NCI-H1436 (cell line): ENCODE results near the gene PCSK6.
"Not testable (repeated sequence)": the region's sequence is repeated elsewhere in the genome, so short reads cannot be mapped to it uniquely, and the experiment has no call there.

ENCODE experiments used
- DNase-seq: peaks from one replicate; lab custom pipeline; 2025; lab: John Stamatoyannopoulos, UW

PCSK6 gene

DNA sequence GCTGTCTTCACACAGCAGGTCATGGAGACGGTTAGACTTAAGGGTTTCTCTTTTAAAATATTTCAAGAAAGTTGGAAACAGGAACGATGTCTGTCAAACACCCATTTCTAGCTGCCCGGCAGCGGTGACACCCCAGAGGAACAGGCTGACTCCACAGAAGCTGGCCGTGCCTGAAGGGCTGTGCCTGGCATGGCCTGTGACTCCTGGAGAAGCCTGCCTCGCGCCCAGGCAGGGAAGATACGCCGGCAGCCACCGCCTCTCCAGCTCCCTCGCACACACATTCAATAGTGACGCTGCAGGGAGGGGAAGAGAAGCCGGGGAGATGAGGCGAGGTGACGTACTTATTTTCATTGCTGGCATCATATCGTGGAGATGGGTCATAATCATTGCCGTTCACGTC is 59.9 kb downstream of the PCSK6 start:
- DNase-seq = no peak

- no peak for DNase-seq
Observed at GRCh38 chr15:101429191-101429590, 60.3 kb downstream of the PCSK6 start.

GRCh38 chr15:101428758-101429157 is 60.7 kb downstream of the PCSK6 start:
- no peak for DNase-seq

DNA sequence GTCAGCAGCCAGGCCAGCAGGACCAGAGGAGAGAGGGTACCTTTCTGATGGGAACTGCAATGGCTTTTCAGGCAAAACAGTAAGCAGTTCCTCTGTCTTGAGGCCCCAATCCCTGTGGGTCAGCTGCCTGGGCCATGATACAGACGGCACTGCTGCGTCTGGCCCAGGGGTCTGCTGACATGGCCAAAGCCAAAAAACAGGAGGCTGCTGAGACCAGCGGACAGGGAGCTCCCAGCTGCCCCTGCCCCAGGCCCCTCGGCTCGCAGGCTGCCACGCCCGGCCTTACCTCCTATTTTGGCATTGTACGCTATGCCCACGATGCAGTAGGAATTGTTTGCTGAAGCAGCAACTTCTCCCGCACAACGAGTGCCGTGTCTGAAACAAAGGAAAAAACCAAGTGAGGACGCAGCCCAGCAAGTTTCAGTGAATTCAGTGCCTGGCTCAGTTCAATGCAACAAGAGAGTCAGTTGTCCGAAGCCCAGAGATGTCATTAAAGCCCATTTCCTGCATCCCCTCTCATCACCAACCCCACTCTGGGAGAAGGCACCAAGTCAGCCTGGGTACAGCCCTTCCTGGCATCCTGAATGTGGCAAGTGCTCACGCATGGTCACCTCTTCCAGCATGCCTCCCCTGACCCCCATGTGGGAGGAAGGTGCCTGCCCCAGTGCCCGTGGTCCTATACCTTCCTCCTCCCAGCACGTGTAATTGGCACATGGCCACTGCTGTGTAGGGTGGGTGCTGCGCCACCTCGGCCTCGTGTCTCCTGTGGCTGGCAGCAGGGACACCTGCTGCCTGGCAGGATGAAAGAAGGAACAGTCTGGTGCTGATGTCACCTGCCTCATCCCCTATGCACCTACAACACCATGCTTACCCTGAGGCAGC is 61.7 kb downstream of the PCSK6 start:
- DNase-seq = no peak

DNA sequence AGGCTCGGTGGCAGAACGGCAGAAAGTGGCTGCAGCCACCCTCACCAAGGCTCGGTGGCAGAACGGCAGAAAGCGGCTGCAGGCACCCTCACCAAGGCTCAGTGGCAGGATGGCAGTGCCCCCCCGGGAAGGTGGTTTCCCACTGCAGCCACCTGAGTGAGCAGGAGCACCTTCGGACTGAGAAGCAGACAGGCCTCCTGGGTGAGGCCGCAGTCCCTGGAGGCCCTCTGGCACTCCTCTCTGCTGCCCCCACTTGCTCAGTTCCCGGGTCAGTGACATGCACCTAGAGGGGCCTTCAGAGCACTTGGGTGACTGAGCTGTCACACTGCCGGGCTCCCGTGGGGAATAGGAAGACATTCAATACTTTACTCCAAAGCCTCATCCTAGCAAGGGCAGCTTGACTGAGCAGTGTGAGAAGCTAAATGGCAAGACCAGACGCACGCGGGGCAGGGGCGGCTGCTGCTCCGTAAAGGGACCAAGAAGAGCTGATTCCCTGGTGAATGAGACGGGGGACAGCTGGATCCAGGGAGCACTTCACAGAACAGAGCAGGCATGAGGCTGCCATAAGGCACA is 62.7 kb downstream of the PCSK6 start:
- no peak for DNase-seq

- DNase-seq = no peak
Observed at GRCh38 chr15:101425787-101426365, 63.6 kb downstream of the PCSK6 start.

DNA sequence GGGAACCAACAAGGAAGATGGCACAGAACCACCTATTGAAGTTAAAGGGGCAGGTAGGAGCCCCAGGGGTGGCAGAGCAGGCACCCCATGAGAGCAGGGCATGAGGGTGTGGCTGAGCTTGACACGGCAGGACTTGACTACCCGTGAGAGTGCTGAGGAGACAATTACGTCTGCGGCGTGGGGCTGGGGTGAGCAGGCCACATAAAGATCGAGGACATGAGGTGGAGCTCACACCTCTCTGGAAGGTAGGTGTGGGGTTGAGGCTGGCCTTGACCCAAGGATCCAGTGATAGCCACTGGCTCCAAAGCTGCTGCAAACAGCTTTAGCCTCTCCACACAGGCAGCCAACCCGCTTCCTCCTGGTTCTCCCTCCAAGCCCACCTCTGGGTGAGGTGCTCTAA is 64.5 kb downstream of the PCSK6 start:
- DNase-seq = no peak

GRCh38 chr15:101420232-101420631 is 69.3 kb downstream of the PCSK6 start:
- no peak for DNase-seq

GRCh38 chr15:101416475-101416874 is 73.0 kb downstream of the PCSK6 start:
- DNase-seq = not testable (repeated sequence)

DNA sequence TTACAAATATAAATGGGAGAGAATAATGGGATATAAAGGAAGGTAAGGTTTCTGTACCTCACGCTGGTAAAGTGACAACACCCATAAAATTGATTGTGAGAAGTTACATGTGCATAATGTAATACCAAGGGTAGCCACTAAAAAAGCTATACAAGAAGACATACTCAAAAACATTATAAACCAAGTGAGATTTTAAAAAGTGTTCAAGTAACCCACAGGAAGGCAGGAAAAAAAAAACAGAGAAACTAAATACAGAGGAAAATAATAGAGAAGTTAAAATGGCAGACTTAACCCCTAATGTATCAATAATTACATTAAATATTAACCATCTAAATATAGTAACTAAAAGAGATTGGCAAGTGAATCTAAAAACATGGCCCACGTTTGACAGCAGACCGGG is 76.3 kb downstream of the PCSK6 start:
- DNase-seq = no peak

- no peak for DNase-seq
Observed at GRCh38 chr15:101411581-101411980, 77.9 kb downstream of the PCSK6 start.

- no peak for DNase-seq
Observed at GRCh38 chr15:101411085-101411484, 78.4 kb downstream of the PCSK6 start.

DNA sequence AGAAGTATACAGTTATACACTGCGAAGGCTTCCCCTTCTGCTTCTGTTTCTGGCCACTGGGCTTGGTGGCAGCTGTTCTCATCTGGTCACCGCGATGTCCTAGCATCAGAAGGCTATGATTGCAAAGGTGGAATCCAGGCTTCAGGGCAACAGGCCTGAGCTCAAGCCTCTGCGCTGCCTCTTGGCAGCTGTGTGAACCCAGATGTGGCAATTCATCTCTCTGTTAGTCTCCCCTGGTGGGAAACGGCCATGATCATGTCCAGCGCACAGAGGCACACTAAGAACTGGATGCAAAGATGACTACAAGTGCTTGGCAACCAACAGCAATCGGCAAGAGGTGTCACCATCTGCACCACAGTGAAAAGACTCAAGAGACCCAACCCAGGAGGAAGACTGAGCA is 78.9 kb downstream of the PCSK6 start:
- no peak for DNase-seq

GRCh38 chr15:101409621-101410020 is 79.9 kb downstream of the PCSK6 start:
- DNase-seq = no peak

- no peak for DNase-seq
Observed at GRCh38 chr15:101407966-101408775, 81.3 kb downstream of the PCSK6 start.

DNA sequence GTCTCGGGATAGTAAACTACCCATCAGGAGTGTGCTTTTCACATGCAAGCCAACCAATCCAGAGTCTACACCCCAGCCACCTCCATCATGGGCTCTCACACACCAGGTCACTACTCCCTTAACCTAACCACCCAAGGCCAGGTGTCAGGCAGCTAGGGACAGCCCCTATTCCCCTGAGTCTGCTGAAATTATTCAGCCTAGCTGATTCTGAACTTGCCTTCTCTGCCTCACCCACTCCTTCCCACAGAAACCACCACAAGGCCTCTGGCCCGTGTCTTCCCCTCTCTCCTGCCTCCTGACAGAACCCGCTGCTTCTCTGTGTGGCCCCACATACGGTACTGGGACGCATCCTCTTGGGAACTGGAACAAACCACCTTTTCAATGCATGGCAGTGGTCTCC is 82.1 kb downstream of the PCSK6 start:
- DNase-seq = no peak

DNA sequence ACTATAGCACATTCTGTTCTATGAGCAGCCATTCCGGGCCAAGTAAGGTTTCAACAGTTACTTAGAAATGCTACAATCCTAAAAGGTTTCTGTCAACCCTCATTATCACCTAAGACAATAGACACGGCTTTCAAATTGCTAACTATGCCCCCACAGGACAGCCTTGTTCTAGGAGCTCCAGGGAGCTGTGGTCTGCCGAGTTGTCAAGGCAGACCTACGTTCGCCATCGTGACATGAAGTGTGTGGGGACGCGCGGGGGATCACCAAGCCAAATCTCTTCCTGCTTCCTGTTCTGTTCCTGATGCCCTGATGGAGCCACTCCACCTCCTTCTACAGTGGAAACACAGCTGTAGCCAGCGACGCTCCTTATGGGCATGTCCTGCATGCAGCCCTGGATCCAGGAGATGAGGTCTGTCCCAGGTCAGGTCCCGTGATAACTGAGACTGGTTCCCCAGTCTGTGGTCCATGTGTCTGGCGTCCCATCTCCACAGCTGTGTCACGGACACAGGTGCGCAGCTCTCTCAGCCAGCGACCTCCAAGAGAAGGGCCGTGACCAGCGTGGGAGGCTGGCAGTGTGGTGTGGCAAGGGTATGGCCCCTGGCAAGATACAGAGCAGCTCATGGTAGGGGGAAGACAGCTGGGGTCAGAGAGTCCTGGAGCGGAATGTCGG is 82.8 kb downstream of the PCSK6 start:
- no peak for DNase-seq

- DNase-seq = no peak
Observed at GRCh38 chr15:101406036-101406435, 83.5 kb downstream of the PCSK6 start.

- no peak for DNase-seq
Observed at GRCh38 chr15:101404245-101404644, 85.3 kb downstream of the PCSK6 start.

GRCh38 chr15:101402883-101403282 is 86.6 kb downstream of the PCSK6 start:
- DNase-seq = not testable (repeated sequence)

GRCh38 chr15:101401286-101401685 is 88.2 kb downstream of the PCSK6 start:
- no peak for DNase-seq

DNA sequence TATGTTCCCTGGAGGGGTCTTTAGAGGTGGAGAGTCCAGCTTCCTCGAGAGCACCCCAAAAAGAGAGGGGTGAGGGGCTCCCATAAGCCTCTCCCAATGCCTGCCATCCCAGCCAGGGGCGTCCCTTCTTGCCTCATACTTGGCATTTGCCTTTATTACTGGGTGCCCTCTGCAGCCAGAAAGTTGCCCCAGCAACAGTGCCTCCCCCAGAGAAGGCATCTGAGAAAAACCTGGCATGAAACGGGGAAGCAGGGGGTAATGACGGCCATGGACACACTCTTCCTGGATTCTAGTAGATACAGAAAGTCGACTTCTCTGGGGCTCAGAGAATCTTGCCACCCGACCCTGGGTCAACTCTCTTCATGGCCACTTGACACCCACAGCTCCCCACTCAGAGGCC is 90.1 kb downstream of the PCSK6 start:
- no peak for DNase-seq
